RWPE1 (cell line): Measurements from ENCODE around the gene INPP5B.

Experiments used
- CTCF ChIA-PET: fragments of 350-600 bp; sonication (Branson Sonifier 250); formaldehyde crosslinking; extraction: SDS; loops from one replicate; lab custom pipeline; 2021; lab: Yijun Ruan, JAX
- POLR2A ChIA-PET: fragments of 400-600 bp; formaldehyde crosslinking; extraction: SDS; loops from one replicate; lab custom pipeline; 2020; ENCODE audit warnings: antibody characterized with exemption; ENCODE audit not compliant: low non-redundant PET; lab: Yijun Ruan, JAX
- DNase-seq: peaks from one replicate; pipeline ENCODE4 v3.0.0; 2012; ENCODE audit warnings: low spot score
- H3K27ac ChIP-seq: fragments of 450-650 bp; 2 replicates; pipeline ENCODE4 v1.5.1; 2017
- TF ChIP-seq, protein P1 (sequence below): fragments of 450-650 bp; conservative IDR thresholded peaks from 2 replicates; pipeline ENCODE4 v1.5.1; 2017; ENCODE audit warnings: low read depth, mild to moderate bottlenecking

INPP5B gene

DNA sequence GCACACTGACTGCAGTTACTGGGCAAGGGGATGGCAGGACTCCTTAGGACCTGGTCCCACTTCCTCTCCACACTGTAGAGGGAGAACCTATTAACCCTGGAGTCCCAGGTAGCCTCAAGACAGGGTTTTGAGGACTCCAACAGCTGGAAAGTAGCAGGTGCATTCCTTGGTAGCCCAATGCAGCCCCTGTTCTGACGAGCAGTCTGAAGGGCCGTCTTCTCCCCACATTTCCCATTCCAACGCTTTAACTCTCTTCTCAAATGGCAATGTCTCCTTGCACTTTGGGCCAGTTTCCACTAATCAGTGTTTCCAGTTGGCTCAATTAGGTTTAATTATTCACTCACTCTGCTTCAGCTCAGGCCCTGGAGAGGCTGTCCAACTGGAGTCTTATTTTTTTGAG lies 8.8 kb upstream of the INPP5B start:
- ChIA-PET POLR2A (no interaction called here), CTCF (interaction anchor here (0.9 kb wide), 1 partner anchor 65 kb away, joined by 3 read pairs; no protein-coding TSS in a partner anchor)
- TF ChIP-seq, protein P1, sequence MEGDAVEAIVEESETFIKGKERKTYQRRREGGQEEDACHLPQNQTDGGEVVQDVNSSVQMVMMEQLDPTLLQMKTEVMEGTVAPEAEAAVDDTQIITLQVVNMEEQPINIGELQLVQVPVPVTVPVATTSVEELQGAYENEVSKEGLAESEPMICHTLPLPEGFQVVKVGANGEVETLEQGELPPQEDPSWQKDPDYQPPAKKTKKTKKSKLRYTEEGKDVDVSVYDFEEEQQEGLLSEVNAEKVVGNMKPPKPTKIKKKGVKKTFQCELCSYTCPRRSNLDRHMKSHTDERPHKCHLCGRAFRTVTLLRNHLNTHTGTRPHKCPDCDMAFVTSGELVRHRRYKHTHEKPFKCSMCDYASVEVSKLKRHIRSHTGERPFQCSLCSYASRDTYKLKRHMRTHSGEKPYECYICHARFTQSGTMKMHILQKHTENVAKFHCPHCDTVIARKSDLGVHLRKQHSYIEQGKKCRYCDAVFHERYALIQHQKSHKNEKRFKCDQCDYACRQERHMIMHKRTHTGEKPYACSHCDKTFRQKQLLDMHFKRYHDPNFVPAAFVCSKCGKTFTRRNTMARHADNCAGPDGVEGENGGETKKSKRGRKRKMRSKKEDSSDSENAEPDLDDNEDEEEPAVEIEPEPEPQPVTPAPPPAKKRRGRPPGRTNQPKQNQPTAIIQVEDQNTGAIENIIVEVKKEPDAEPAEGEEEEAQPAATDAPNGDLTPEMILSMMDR: no peak
- no peak overlapping the region for H3K27ac ChIP-seq
- no peak for DNase-seq

DNA sequence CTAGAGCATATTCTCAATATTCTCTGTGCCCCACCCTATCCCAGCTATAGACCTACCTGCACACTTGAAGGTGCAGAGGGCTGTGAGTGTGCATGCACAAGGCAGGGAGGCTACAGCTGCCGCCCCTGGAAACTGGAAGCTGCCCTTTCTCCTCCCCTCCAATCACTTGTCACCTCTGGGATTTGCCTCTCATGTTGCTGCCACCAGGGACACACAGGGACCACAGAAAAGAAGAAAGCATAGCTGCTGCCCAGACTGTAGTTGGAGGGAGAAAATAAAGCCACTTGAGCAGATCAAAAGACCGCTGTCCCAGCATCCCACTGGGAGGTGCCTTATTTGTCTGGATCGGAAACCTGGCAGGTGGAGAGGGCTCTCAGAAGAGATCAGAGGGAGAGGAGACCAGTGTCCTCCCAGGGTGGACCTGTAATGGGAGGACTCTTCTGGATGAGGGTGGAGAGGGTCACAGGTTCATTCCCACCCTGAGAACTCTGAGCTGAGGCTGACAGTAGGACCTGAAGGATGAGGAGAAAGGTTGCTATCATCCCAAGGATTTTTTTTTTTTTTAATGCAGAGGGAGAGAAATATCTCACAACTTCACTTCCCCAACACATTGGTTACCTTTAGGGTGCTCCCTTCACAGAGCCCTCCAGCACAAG lies 7.6 kb upstream of the INPP5B start:
- no peak for DNase-seq
- ChIA-PET CTCF (interaction anchor here (1.0 kb wide), 1 partner anchor 95 kb away, joined by 3 read pairs; no protein-coding TSS in a partner anchor), POLR2A (no interaction called here)
- no peak overlapping the region for H3K27ac ChIP-seq
- TF ChIP-seq, protein P1: no peak

DNA sequence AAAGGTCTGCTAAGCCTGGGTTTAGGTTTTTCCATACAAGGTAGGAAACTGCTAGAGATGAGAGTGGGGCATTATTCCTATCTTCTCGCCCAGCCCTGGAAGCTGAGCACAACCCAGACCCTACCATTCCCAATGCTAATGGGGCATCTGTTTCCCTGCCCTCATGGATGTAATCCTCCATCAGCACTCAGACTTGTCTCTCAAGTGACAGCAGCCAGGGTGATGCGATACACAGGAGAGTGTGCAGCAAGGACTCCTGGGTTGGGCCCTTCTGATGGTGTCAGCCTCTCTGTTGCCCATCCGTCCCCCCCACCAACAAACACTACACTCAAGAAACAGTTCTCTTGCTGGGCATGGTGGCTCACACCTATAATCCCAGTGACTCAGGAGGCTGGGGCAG lies 5.9 kb upstream of the INPP5B start:
- CTCF ChIA-PET: no interaction called here
- no peak overlapping the region for H3K27ac ChIP-seq
- TF ChIP-seq, protein P1: no peak
- DNase-seq: no peak
- POLR2A ChIA-PET: no interaction called here

DNA sequence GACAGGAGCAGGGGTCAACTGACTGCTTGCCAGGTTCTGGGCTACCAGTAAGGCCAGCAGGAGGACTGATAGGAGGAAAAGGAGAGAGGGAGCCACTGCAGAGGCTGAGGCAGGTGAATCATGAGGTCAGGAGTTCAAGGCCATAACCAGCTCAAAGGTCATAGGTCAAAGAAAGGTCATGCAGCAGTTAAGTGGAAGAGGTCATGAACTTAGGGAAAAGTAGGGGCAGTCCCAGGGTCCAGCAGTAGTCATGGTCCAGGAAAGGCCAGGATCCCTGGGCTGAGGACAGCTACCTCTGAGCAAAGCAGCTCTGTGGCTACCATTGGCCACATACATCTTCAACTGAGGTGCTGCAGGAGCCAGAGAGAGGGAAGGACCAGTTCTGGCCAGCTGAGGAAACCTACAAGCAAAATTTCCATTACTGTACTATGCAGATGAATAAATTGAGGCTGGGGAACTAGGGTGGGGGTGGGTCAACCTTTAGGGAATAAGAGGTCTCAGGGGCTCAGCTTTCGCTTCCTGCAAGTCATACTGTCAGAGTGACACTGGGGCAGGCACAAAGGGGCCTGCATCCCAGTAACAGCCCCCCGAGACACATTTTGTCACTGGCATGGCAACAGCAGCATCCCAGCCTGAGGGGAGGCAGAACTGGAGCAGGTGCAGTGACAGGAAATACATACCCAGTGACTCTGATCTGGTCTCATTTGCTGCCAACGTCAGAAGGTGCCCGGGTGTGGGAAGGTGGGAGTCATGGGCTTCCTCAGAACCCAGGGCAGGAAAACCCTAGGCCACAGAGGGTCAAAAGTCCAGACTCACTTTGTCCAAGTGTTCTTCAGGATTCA lies 5.2 kb upstream of the INPP5B start:
- CTCF ChIA-PET: no interaction called here
- DNase-seq: no peak
- POLR2A ChIA-PET: no interaction called here
- TF ChIP-seq, protein P1: no peak
- no peak overlapping the region for H3K27ac ChIP-seq

DNA sequence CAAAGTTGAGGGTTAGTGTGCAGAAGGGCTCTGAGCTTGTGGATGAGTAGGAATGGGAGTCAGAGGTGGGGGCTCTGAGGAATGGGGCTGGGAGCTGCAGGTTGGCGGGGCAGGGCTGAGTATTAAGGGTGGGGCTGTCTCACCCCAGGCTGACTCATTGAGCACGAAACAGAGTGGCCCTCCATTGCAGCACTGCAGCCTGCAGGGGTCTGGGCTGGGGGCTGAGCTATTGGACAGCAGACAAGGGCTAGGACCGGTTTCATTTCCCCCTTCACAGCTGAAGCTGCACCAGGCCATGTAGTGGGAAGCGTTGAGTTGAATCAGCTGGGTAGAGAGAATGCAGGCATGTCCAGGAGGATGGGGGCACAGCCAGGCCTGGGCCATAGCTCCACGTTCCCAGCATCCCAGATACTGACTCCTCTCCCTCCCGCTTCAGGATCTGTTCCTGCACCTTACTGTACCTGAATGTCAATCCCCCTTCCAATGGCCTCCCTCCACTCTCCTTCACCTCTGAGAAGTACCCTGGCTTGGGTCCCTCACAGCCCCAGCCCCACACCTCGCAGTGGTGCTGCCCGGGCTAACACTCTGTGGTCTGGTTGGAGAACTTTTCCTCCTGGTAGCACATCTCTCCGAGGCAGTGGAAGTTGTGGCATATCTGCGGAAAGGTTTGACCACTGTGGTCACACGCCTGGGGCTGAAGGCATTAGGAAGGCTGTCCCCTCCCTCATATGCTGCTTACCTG lies 4.4 kb upstream of the INPP5B start:
- POLR2A ChIA-PET: no interaction called here
- no peak for DNase-seq
- CTCF ChIA-PET: no interaction called here

More for the DNA sequence above, 4.4 kb upstream of the INPP5B start:
- TF ChIP-seq, protein P1: no peak
- no peak overlapping the region for H3K27ac ChIP-seq
